ENCODE results near the gene RHOBTB3.

Gene RHOBTB3

GRCh38 chr5:95762652-95763041, 31.5 kb downstream of the RHOBTB3 start:
- in situ Hi-C loops (cut with MboI; ENCODE audit: low sequenced_read_pairs): no loop called here

GRCh38 chr5:95763941-95764340, 32.8 kb downstream of the RHOBTB3 start:
- in situ Hi-C loops (cut with MboI; ENCODE audit: low sequenced_read_pairs): no loop called here

GRCh38 chr5:95768731-95769130, 37.6 kb downstream of the RHOBTB3 start:
- in situ Hi-C loops (cut with MboI; ENCODE audit: low sequenced_read_pairs): no loop called here

- in situ Hi-C loops (cut with MboI; ENCODE audit: low sequenced_read_pairs): no loop called here
Observed at GRCh38 chr5:95770830-95771708, 39.9 kb downstream of the RHOBTB3 start.

GRCh38 chr5:95771892-95772291, 40.8 kb downstream of the RHOBTB3 start:
- in situ Hi-C loops (cut with MboI; ENCODE audit: low sequenced_read_pairs): no loop called here

GRCh38 chr5:95773335-95774059, 42.4 kb downstream of the RHOBTB3 start:
- in situ Hi-C loops (cut with MboI; ENCODE audit: low sequenced_read_pairs): no loop called here

- in situ Hi-C loops (cut with MboI; ENCODE audit: low sequenced_read_pairs): loop anchor here (5.0 kb wide), 1 partner anchor 65 kb away; no protein-coding TSS in a partner anchor
Observed at GRCh38 chr5:95777441-95777840, 46.3 kb downstream of the RHOBTB3 start.

- in situ Hi-C loops (cut with MboI; ENCODE audit: low sequenced_read_pairs): loop anchor here (5.0 kb wide), 1 partner anchor 63 kb away; no protein-coding TSS in a partner anchor
Observed at GRCh38 chr5:95778713-95779436, 47.7 kb downstream of the RHOBTB3 start.

GRCh38 chr5:95779611-95780010, 48.5 kb downstream of the RHOBTB3 start:
- in situ Hi-C loops (cut with MboI; ENCODE audit: low sequenced_read_pairs): loop anchor here (5.0 kb wide), 1 partner anchor 63 kb away; no protein-coding TSS in a partner anchor

- in situ Hi-C loops (cut with MboI; ENCODE audit: low sequenced_read_pairs): no loop called here
Observed at GRCh38 chr5:95780597-95780996, 49.5 kb downstream of the RHOBTB3 start.

- in situ Hi-C loops (cut with MboI; ENCODE audit: low sequenced_read_pairs): no loop called here
Observed at GRCh38 chr5:95781101-95781583, 50.0 kb downstream of the RHOBTB3 start.

- in situ Hi-C loops (cut with MboI; ENCODE audit: low sequenced_read_pairs): no loop called here
Observed at GRCh38 chr5:95782181-95782580, 51.0 kb downstream of the RHOBTB3 start.

GRCh38 chr5:95783661-95784060, 52.5 kb downstream of the RHOBTB3 start:
- in situ Hi-C loops (cut with MboI; ENCODE audit: low sequenced_read_pairs): no loop called here

GRCh38 chr5:95784514-95785302, 53.6 kb downstream of the RHOBTB3 start:
- in situ Hi-C loops (cut with MboI; ENCODE audit: low sequenced_read_pairs): no loop called here

GRCh38 chr5:95786821-95787418, 55.8 kb downstream of the RHOBTB3 start:
- in situ Hi-C loops (cut with MboI; ENCODE audit: low sequenced_read_pairs): no loop called here

- in situ Hi-C loops (cut with MboI; ENCODE audit: low sequenced_read_pairs): no loop called here
Observed at GRCh38 chr5:95788493-95788892, 57.4 kb downstream of the RHOBTB3 start.

- in situ Hi-C loops (cut with MboI; ENCODE audit: low sequenced_read_pairs): no loop called here
Observed at GRCh38 chr5:95791751-95792150, 60.6 kb downstream of the RHOBTB3 start.

- in situ Hi-C loops (cut with MboI; ENCODE audit: low sequenced_read_pairs): no loop called here
Observed at GRCh38 chr5:95794070-95794516, 63.0 kb downstream of the RHOBTB3 start.

- in situ Hi-C loops (cut with MboI; ENCODE audit: low sequenced_read_pairs): no loop called here
Observed at GRCh38 chr5:95797301-95797700, 66.2 kb downstream of the RHOBTB3 start.

GRCh38 chr5:95798048-95798447, 66.9 kb downstream of the RHOBTB3 start:
- in situ Hi-C loops (cut with MboI; ENCODE audit: low sequenced_read_pairs): no loop called here
